HUES64 (cell line): Measurements from ENCODE around the gene ASB16.

Experiments
- H3K27ac ChIP-seq: 2 replicates; pipeline ENCODE4 v1.7.0; 2013; ENCODE audit warnings: low read depth, low read length, inconsistent platforms
- H3K27me3 ChIP-seq: 2 replicates; pipeline ENCODE4 v1.6.1; 2013; ENCODE audit warnings: mild to moderate bottlenecking, low read length; ENCODE audit not compliant: insufficient read depth
- H3K36me3 ChIP-seq: 2 replicates; pipeline ENCODE4 v1.6.1; 2013; ENCODE audit warnings: mild to moderate bottlenecking, low read length; ENCODE audit not compliant: insufficient read depth
- H3K4me1 ChIP-seq: 2 replicates; pipeline ENCODE4 v1.6.1; 2013; ENCODE audit warnings: mild to moderate bottlenecking, low read length, moderate library complexity; ENCODE audit not compliant: insufficient read depth
- H3K4me3 ChIP-seq: 2 replicates; pipeline ENCODE4 v1.5.1; 2013; ENCODE audit warnings: mild to moderate bottlenecking, low read length, moderate library complexity
- H3K9ac ChIP-seq: 2 replicates; pipeline ENCODE4 v1.6.1; 2013; ENCODE audit warnings: mild to moderate bottlenecking, low read depth, low read length
- H3K9me3 ChIP-seq: 2 replicates; pipeline ENCODE4 v1.6.1; 2013; ENCODE audit warnings: low read depth, low read length; ENCODE audit not compliant: insufficient read depth
- WGBS: fragments of 150-250, 120-280 bp; methylation state at CpG from one replicate; pipeline ENCODE4 v1.1.7; 2013; ENCODE audit warnings: missing lambda C conversion rate; 5-methylcytosine and 5-hydroxymethylcytosine counted together

Gene ASB16

GRCh38 chr17:44149750-44150329 lies 20.7 kb upstream of the ASB16 start:
- H3K27me3 ChIP-seq: no peaks in the 10 kb centered on the region
- no peak overlapping the region for H3K27ac ChIP-seq
- H3K36me3 ChIP-seq: peaks cover 82% of the 10 kb centered on the region
- H3K4me1 ChIP-seq: no peaks in the 10 kb centered on the region
- H3K9ac ChIP-seq: no peak overlapping the region
- no peak overlapping the region for H3K4me3 ChIP-seq
- no peaks in the 10 kb centered on the region for H3K9me3 ChIP-seq
- WGBS: 96% methylated on average over 4 of the region's 4 CpGs

DNA sequence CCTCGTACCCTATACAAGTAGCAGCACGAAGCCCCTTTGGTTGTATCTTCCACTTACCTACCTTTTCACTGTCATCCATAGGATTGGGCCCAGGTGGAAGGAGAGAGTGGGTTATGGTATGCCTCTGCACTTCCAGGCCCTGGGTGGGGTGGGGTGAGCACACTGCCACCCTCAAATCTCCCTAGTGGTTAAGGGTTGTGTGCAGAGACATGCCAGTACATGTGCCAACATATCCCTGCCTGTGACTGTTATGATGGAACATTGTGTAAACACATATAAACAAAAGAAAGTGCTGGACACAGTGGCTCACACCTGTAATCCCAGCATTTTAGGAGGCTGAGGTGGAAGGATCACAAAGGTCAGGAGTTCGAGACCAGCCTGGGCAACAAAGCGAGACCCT lies 17.6 kb upstream of the ASB16 start:
- no peaks in the 10 kb centered on the region for H3K9me3 ChIP-seq
- no peak overlapping the region for H3K4me3 ChIP-seq
- H3K9ac ChIP-seq: no peak overlapping the region
- no peaks in the 10 kb centered on the region for H3K27me3 ChIP-seq
- WGBS: 95% methylated on average over 4 of the region's 4 CpGs
- H3K4me1 ChIP-seq: no peaks in the 10 kb centered on the region
- H3K36me3 ChIP-seq: peaks cover 74% of the 10 kb centered on the region
- H3K27ac ChIP-seq: no peak overlapping the region

GRCh38 chr17:44155488-44155887 lies 15.0 kb upstream of the ASB16 start:
- H3K27me3 ChIP-seq: no peaks in the 10 kb centered on the region
- WGBS: 86% methylated on average over 2 of the region's 2 CpGs
- H3K9me3 ChIP-seq: no peaks in the 10 kb centered on the region
- H3K27ac ChIP-seq: no peak overlapping the region
- H3K4me1 ChIP-seq: no peaks in the 10 kb centered on the region
- peaks cover 70% of the 10 kb centered on the region for H3K36me3 ChIP-seq
- H3K4me3 ChIP-seq: no peak overlapping the region
- no peak overlapping the region for H3K9ac ChIP-seq

GRCh38 chr17:44159519-44160210 lies 10.8 kb upstream of the ASB16 start:
- Histone ChIP-seq H3K4me3 (no peak overlapping the region), H3K9me3 (no peaks in the 10 kb centered on the region), H3K27ac (no peak overlapping the region), H3K9ac (no peak overlapping the region), H3K4me1 (no peaks in the 10 kb centered on the region), H3K36me3 (peaks cover 56% of the 10 kb centered on the region), H3K27me3 (no peaks in the 10 kb centered on the region)
- 93% methylated on average over 15 of the region's 15 CpGs for WGBS

GRCh38 chr17:44164476-44164875 lies 6.0 kb upstream of the ASB16 start:
- H3K4me3 ChIP-seq: no peak overlapping the region
- 100% methylated on average over 1 of the region's 1 CpG for WGBS
- peaks cover 3% of the 10 kb centered on the region; the same call in 1 of the 2 replicates for H3K4me1 ChIP-seq
- H3K27me3 ChIP-seq: no peaks in the 10 kb centered on the region
- H3K27ac ChIP-seq: no peak overlapping the region
- no peak overlapping the region for H3K9ac ChIP-seq
- peaks cover 23% of the 10 kb centered on the region for H3K36me3 ChIP-seq
- H3K9me3 ChIP-seq: no peaks in the 10 kb centered on the region

DNA sequence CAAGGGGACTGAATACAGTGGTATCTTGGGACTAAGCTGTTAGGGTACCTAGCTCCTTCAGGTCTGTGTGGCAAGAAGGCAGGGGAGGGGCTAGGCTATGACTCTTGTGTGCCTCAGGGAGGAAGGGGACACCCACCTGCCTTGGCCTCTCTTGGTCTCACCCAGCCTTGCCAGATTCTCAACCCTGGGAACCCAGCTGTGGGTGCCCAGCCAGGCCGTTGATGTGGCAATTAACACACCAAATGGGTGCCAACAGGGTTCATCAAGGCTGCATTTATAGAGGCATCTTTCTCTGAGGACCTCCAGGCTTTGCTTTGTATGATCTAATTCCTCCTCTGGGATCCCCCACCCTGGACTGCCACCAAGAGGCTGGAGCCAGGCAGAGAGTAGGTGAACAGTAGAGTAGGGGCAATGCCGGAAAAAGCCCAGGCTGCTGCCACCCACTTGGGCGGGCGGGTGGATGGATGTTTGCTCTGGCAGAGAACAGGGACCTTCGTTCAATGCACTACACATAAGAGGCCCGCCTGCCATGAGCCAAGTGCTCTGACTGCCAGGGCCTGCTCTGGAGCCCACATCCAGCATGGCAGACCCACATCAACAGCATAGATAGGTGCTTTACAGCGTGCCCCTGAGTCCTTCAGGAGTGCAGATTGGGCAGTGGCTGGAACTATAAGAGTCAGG lies 3.2 kb upstream of the ASB16 start:
- Histone ChIP-seq H3K27me3 (no peaks in the 10 kb centered on the region), H3K4me1 (peaks cover 16% of the 10 kb centered on the region), H3K9me3 (no peaks in the 10 kb centered on the region), H3K4me3 (no peak overlapping the region), H3K27ac (no peak overlapping the region), H3K36me3 (peaks cover under 1% of the 10 kb centered on the region; the same call in 1 of the 2 replicates), H3K9ac (no peak overlapping the region)
- WGBS: 92% methylated on average over 7 of the region's 7 CpGs

DNA sequence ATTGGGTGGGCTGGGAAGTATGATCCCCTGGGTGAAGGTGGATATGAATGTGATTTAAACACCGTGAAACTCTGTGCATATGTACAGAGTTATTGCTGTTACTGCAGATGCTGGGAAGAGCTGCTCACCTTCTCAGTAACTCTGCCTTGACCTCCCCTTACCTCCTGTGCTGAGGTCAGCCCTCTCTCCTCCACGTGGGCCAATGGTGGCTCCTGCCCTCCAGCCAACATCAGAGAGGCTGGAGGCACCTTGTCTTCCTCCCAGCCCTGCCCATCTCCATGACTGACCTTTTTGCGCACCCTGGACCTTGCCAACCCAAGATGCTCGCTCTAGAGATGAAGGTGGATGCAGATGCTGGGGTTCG lies 387 bp upstream of the ASB16 start:
- H3K9me3 ChIP-seq: no peaks in the 10 kb centered on the region

DNA sequence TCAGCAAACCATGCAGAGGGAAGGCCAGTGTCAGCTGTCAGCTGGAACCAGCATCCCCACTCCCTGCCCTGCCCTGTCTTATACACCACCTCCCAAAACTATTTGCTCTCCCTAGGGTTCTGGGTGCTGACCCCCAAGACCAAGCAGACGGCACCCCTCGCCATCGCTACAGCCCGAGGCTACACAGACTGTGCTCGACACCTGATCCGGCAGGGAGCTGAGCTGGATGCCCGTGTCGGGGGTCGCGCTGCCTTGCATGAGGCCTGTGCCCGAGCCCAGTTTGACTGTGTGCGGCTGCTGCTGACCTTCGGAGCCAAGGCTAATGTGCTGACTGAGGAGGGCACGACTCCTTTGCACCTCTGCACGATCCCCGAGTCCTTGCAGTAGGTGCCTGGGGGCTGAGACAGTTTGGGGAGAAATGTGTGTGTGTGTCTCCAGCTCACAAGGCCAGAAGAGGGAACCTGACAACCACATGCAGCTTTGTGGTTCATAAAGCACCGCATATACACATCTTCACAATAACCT lies 1.5 kb downstream of the ASB16 start:
- Histone ChIP-seq H3K27ac (no peak overlapping the region), H3K27me3 (no peaks in the 10 kb centered on the region), H3K36me3 (peaks cover 15% of the 10 kb centered on the region), H3K9me3 (no peaks in the 10 kb centered on the region), H3K9ac (no peak overlapping the region), H3K4me1 (peaks cover 16% of the 10 kb centered on the region), H3K4me3 (no peak overlapping the region)
- whole genome bisulfite sequencing: 90% methylated on average over 17 of the region's 17 CpGs

More for the DNA sequence above, 387 bp upstream of the ASB16 start:
- Histone ChIP-seq H3K4me3 (peak overlapping the region; percentile 22; the same call in 1 of the 2 replicates), H3K27ac (peak overlapping the region; percentile 67; the same call in 1 of the 2 replicates), H3K27me3 (no peaks in the 10 kb centered on the region), H3K4me1 (peaks cover 16% of the 10 kb centered on the region), H3K9ac (no peak overlapping the region), H3K36me3 (no peaks in the 10 kb centered on the region)
- 80% methylated on average over 5 of the region's 5 CpGs for WGBS

GRCh38 chr17:44174427-44174826 lies 3.9 kb downstream of the ASB16 start:
- Histone ChIP-seq H3K36me3 (peaks cover 32% of the 10 kb centered on the region), H3K27ac (no peak overlapping the region), H3K9ac (no peak overlapping the region), H3K4me3 (no peak overlapping the region), H3K27me3 (no peaks in the 10 kb centered on the region), H3K9me3 (no peaks in the 10 kb centered on the region), H3K4me1 (peaks cover 13% of the 10 kb centered on the region)
- 86% methylated on average over 2 of the region's 2 CpGs for WGBS

DNA sequence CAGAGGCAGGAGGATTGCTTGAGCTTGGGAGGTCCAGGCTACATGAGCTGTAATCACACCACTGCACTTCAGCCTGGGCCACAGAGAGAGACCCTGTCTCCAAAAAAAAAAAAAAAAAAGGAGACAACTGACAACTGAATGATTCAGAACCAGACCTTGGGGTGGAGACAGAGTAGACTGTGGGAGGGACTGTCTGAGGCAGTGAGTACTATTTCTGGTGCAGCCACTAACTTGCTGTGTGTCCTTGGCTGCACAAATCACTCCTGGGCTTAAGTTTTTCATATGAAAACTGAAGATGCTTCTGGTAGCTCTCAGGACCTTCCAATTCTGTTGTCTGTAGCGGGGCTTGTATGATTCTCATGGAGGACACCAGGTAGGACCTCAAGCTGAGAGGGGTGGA lies 5.8 kb downstream of the ASB16 start:
- no peaks in the 10 kb centered on the region for H3K9me3 ChIP-seq
- peaks cover 32% of the 10 kb centered on the region for H3K36me3 ChIP-seq
- no peak overlapping the region for H3K27ac ChIP-seq
- no peaks in the 10 kb centered on the region for H3K4me1 ChIP-seq
- no peak overlapping the region for H3K4me3 ChIP-seq
- no peaks in the 10 kb centered on the region for H3K27me3 ChIP-seq
- H3K9ac ChIP-seq: no peak overlapping the region
- WGBS: 92% methylated on average over 1 of the region's 1 CpG
